Heart right ventricle (tissue), 16 donors: ENCODE results near the gene TTC23. TPM values are rescaled to one million over a fixed set of nuclear protein-coding genes. Genes with fewer than 3 reads are reported as not detected.
A peak's percentile ranks its signal among the peaks of the same experiment; 100 is the strongest.

Source experiments
- ATAC-seq, 8 donors: fragments of 200-7000 bp; cut with Tn5 transposase; one replicate each; pipeline ENCODE4 v1.9.1; 2020; ENCODE audit warnings: mild to moderate bottlenecking in 8 of 8, moderate library complexity in 8 of 8, moderate number of reproducible peaks in 1 of 8
- DNase-seq, 2 donors: peaks; one replicate each; pipeline ENCODE4 v3.0.0-alpha.2; 2020
- H3K27ac ChIP-seq, 10 donors: fragments of 200-600 bp; sonication (generic) in 2 of 10; one replicate each; pipeline versions ENCODE4 v1.5.0 to v1.8.0; 2020 to 2022; ENCODE audit warnings: mild to moderate bottlenecking in 3 of 10
- H3K27me3 ChIP-seq, 7 donors: fragments of 200-600 bp; one replicate each; pipeline ENCODE4 v1.8.0; 2021 to 2022; ENCODE audit warnings: mild to moderate bottlenecking in 2 of 7
- H3K36me3 ChIP-seq, 9 donors: fragments of 200-600 bp; sonication (generic) in 1 of 9; one replicate each; pipeline versions ENCODE4 v1.5.0 to v1.8.0; 2020 to 2022; ENCODE audit warnings: mild to moderate bottlenecking in 2 of 9
- H3K4me1 ChIP-seq, 9 donors: fragments of 200-600 bp; sonication (generic) in 1 of 9; one replicate each; pipeline versions ENCODE4 v1.5.0 to v1.8.0; 2020 to 2022; ENCODE audit warnings: mild to moderate bottlenecking in 4 of 9
- H3K4me3 ChIP-seq, 10 donors: fragments of 200-600 bp; sonication (generic) in 2 of 10; one replicate each; pipeline versions ENCODE4 v1.5.0 to v1.8.0; 2020 to 2022; ENCODE audit warnings: mild to moderate bottlenecking in 7 of 10, moderate library complexity in 2 of 10
- H3K9me3 ChIP-seq, 11 donors: fragments of 200-600 bp in 10 of 11; sonication (generic) in 2 of 11; one replicate each; pipeline versions ENCODE4 v1.5.0 to v1.8.0; 2013 to 2022; ENCODE audit warnings: mild to moderate bottlenecking in 2 of 11, control low read depth in 1 of 11, moderate library complexity in 1 of 11
- CTCF ChIP-seq, 9 donors: fragments of 200-600 bp; sonication (generic) in 2 of 9; IDR thresholded peaks; one replicate each; pipeline versions ENCODE4 v1.5.0 to v1.8.0; 2021 to 2022; ENCODE audit warnings: antibody characterized with exemption in 9 of 9, mild to moderate bottlenecking in 5 of 9, moderate library complexity in 1 of 9
- WGBS, 2 donors: extraction: QIAGEN DNeasy Blood & Tissue Kit; methylation state at CpG; one replicate each; pipeline ENCODE4 v1.1.7; 2013; ENCODE audit warnings: inconsistent platforms in 1 of 2; 5-methylcytosine and 5-hydroxymethylcytosine counted together
- intact Hi-C, 10 donors: fragments of 100-400 bp; cut with DNase I; formaldehyde crosslinking; loops; one replicate each; pipeline versions ENCODE4 v1.11.1 to v1.14.2; 2022
- polyA plus RNA-seq, 2 donors: library from polyadenylated mRNA; stranded (reverse); fragments of 200-250 nt; gene quantifications; one replicate each; pipeline ENCODE4 v1.2.3, GENCODE V29; 2013
- total RNA-seq, 10 donors: library from RNA; stranded (reverse); fragmentation: NEBNext Ultra II Directional in 3 of 10; extraction: Animal tissue kit (Norgen Biotek cat#: 25700) in 3 of 10; gene quantifications; one replicate each; pipeline versions ENCODE4 v1.2.1 to v1.2.4, GENCODE V29; 2021 to 2023
- donor health status: Arrhythmogenic right ventricular cardiomyopathy.
- donor health status: ischemic (EF 13 %, LVEDD 7.1; RV severe dilation, severe dysfunction).
- donor health status: healthy with polysubstance abuse.
- donor health status: DM: no; HTN: yes; CAD: no.
- donor health status: DM: no; HTN: no; CAD: no.
- donor health status: ischemic (EF 25% LVEDD 6.9; RV normal size, moderate dysfunction).
- donor health status: ischemic (EF 25% LVEDD 5.7; RV mildly dilated, moderate dysfunction).
- donor health status: healthy.
- donor health status: DM: yes; HTN: yes; CAD: no.
- donor health status: Ischemic cardiomyopathy.
- donor health status: ischemic (EF 35%, LVEDD 5.7; RV mildly dilated, moderate dysfunction).
- donor health status: nonischemic (EF 11% LVEDD 7.7; RV severe dilation, severe dysfunction).
- donor health status: DM: yes; HTN: yes; CAD: no.
- donor health status: PGD.
- donor health status: ischemic (EF 29% LVEDD 5.4; RV normal size, mild dysfunction).
- donor health status: nonischemic (EF 23%, LVEDD 6.1; RV moderate dilation, normal function).

The TTC23 gene
- total and polyA plus RNA-seq, 12 donors = 6.0 to 16.9 (median 10.9) TPM

GRCh38 chr15:99121691-99122410 lies 127.5 kb downstream of the TTC23 start:
- no peak overlapping the region for H3K4me3 ChIP-seq
- no peak for TF ChIP-seq CTCF (IDR thresholded peaks at IDR 0.05)

DNA sequence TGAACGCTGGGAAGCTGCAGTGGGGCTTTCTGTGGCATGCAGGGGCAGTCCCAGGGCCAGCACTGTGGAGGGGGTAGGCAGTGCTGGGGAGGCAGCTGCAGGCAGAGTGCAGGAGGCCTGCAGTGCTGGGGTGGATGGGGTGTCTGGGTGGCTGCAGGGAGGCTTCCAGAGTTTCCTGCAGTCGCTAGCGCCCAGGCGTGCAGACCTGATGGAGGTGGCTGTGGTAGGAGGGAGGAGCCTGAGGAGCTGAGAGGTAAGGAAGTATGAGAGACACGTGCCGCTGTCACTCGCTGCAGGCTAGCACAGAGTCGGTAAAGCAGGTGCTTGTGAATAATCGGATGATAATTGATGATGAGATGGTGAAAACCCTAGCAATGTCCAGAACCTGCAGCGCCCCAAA lies 128.2 kb downstream of the TTC23 start:
- intact Hi-C loops = loop anchor here in 2 of 10 donors (5.0 to 10.0 kb wide), 2 partner anchors 51 to 54 kb away; no protein-coding TSS in a partner anchor
- no peak for TF ChIP-seq CTCF (IDR thresholded peaks at IDR 0.05)
- peak overlapping the region in 4 of 10 donors; percentile 13 to 95 (median 91) for H3K27ac ChIP-seq
- 61 to 71% methylated on average over 10 of the region's 10 CpGs for WGBS, 2 donors
- H3K4me3 ChIP-seq = no peak overlapping the region
- H3K36me3 ChIP-seq = peaks cover 0 to 39% (median 3%) of the 10 kb centered on the region in 9 donors
- H3K9me3 ChIP-seq = no peaks in the 10 kb centered on the region
- no peaks in the 10 kb centered on the region for H3K27me3 ChIP-seq
- DNase-seq (no peak), ATAC-seq (no peak)
- peaks cover 33 to 85% (median 54%) of the 10 kb centered on the region in 9 donors for H3K4me1 ChIP-seq

More at GRCh38 chr15:99121691-99122410, 127.5 kb downstream of the TTC23 start:
- intact Hi-C loops = loop anchor here in 2 of 10 donors (5.0 to 10.0 kb wide), 2 partner anchors 50 to 53 kb away; no protein-coding TSS in a partner anchor
- H3K4me1 ChIP-seq = peaks cover 33 to 91% (median 57%) of the 10 kb centered on the region in 9 donors
- no peaks in the 10 kb centered on the region for H3K9me3 ChIP-seq
- DNase-seq = no peak
- no peak for ATAC-seq
- H3K27me3 ChIP-seq = no peaks in the 10 kb centered on the region
- peak overlapping the region in 7 of 10 donors; percentile 13 to 97 (median 92) for H3K27ac ChIP-seq
- peaks cover 0 to 39% (median 8%) of the 10 kb centered on the region in 9 donors for H3K36me3 ChIP-seq
- 83 to 91% methylated on average over 8 of the region's 8 CpGs for WGBS, 2 donors

DNA sequence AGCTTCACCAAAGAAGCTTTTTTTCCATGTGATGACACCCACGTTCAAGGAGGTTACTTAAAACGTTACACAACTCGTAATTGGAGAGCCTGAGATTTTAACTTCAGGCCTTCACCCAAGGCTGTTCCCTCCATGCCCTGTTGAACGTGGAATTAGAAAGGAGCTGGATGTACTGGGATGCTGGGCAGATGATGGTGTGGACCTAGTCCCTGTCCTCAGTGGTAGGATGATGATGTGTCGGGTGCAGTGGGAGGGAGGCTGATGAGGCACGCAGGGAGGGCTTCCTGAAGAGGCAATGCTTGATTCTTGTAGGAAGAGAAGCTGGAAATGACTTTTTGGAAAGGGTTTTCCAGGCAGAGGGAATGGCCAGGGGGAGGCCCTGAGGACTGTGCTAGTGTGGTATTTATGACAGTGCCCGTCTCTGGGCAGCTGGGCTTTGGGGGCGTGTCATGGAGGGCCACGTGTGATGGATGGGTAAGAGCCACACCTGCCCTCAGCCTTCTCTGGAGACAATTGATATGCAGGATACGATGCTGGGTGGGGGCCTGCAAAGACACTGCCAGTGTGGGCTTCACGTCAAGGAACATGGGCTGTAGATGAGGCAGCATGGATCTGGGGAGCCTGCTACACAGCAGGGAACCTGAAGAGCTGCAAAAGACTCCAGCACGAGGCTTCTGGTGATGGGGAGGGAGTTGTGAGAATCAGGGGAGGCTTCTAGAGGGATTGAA lies 129.2 kb downstream of the TTC23 start:
- peak overlapping the region in 1 of 10 donors; percentile 12 for H3K27ac ChIP-seq
- no peaks in the 10 kb centered on the region for H3K27me3 ChIP-seq
- WGBS, 2 donors = 82 to 84% methylated on average over 12 of the region's 12 CpGs
- intact Hi-C loops = loop anchor here in 2 of 10 donors (5.0 to 10.0 kb wide), 2 partner anchors 52 to 55 kb away; no protein-coding TSS in a partner anchor
- ATAC-seq (no peak), DNase-seq (no peak)
- H3K36me3 ChIP-seq = peaks cover 0 to 45% (median 0%) of the 10 kb centered on the region in 9 donors
- no peak overlapping the region for H3K4me3 ChIP-seq
- TF ChIP-seq CTCF (IDR thresholded peaks at IDR 0.05) = no peak
- H3K4me1 ChIP-seq = peaks cover 26 to 83% (median 45%) of the 10 kb centered on the region in 9 donors
- no peaks in the 10 kb centered on the region for H3K9me3 ChIP-seq

GRCh38 chr15:99118801-99119546 lies 130.4 kb downstream of the TTC23 start:
- Histone ChIP-seq H3K4me3 (no peak overlapping the region), H3K9me3 (no peaks in the 10 kb centered on the region), H3K27me3 (no peaks in the 10 kb centered on the region), H3K36me3 (peaks cover 0 to 50% (median 0%) of the 10 kb centered on the region in 9 donors), H3K27ac (peak overlapping the region in 2 of 10 donors; percentile 41 to 44), H3K4me1 (peaks cover 15 to 83% (median 41%) of the 10 kb centered on the region in 9 donors)
- WGBS, 2 donors = 80% methylated on average over 22 of the region's 22 CpGs
- ATAC-seq (peak in 3 of 8 donors; percentile 16 to 60 (median 26)), DNase-seq (peak; percentile 43 to 51)
- no peak for TF ChIP-seq CTCF (IDR thresholded peaks at IDR 0.05)
- intact Hi-C loops = no loop called here
